HEK293 (cell line): ENCODE measurements around the gene RPL3.

Experiments
- CTCF ChIA-PET: fragments of 350-600 bp; formaldehyde crosslinking; extraction: SDS; loops from one replicate; lab custom pipeline; 2021; ENCODE audit warnings: antibody characterized with exemption; lab: Yijun Ruan, JAX
- POLR2A ChIA-PET: fragments of 300-600 bp; formaldehyde crosslinking; extraction: SDS; loops from one replicate; lab custom pipeline; 2020; ENCODE audit warnings: antibody characterized with exemption, inconsistent platforms; lab: Yijun Ruan, JAX
- H3K27ac ChIP-seq: fragments of 200-500 bp; sonication (Bioruptor generic); 2 replicates; pipeline ENCODE4 v1.5.1; 2014; ENCODE audit warnings: low read depth, low read length, control low read depth, inconsistent platforms; ENCODE audit errors: extremely low read depth
- H3K36me3 ChIP-seq, 2 experiments: fragments of 200-500 bp in 1 of 2; sonication (Bioruptor generic) in 1 of 2; 1 replicate in 1 of 2; 2 replicates in 1 of 2; pipeline ENCODE4 v1.5.1; 2014 to 2017; ENCODE audit warnings: inconsistent platforms in 2 of 2, low read length in 2 of 2; ENCODE audit not compliant: control insufficient read depth in 2 of 2, insufficient read depth in 1 of 2
- H3K4me1 ChIP-seq: fragments of 200-500 bp; sonication (Bioruptor generic); 2 replicates; pipeline ENCODE4 v1.5.1; 2014; ENCODE audit warnings: mild to moderate bottlenecking, low read length, inconsistent platforms; ENCODE audit not compliant: control insufficient read depth, insufficient read depth
- H3K4me3 ChIP-seq: 2 replicates; pipeline ENCODE4 v1.5.1; 2011; ENCODE audit warnings: low read depth, mild to moderate bottlenecking, control low read depth, low read length, moderate library complexity
- H3K9me3 ChIP-seq: fragments of 200-500 bp; sonication (Bioruptor generic); 2 replicates; pipeline ENCODE4 v1.5.1; 2014; ENCODE audit warnings: low read depth, low read length, inconsistent platforms; ENCODE audit not compliant: control insufficient read depth, insufficient read depth
- FEZF1 ChIP-seq: fragments of 450-650 bp; formaldehyde crosslinking; IDR thresholded peaks from 2 replicates; pipeline ENCODE4 v1.5.1; 2016; ENCODE audit warnings: missing biosample characterization, missing genetic modification characterization
- GLI2 ChIP-seq: fragments of 450-650 bp; formaldehyde crosslinking; IDR thresholded peaks from 2 replicates; pipeline ENCODE4; 2017; ENCODE audit warnings: missing biosample characterization, missing genetic modification characterization, low read depth, borderline replicate concordance
- GLIS1 ChIP-seq: fragments of 450-650 bp; formaldehyde crosslinking; IDR thresholded peaks from 2 replicates; pipeline ENCODE4 v1.5.1; 2016; ENCODE audit warnings: missing biosample characterization, missing genetic modification characterization
- KLF16 ChIP-seq: fragments of 450-650 bp; formaldehyde crosslinking; IDR thresholded peaks from 2 replicates; pipeline ENCODE4 v1.5.1; 2017; ENCODE audit warnings: missing biosample characterization, missing genetic modification characterization
- MYNN ChIP-seq: fragments of 450-650 bp; formaldehyde crosslinking; IDR thresholded peaks from 2 replicates; pipeline ENCODE4 v1.5.1; 2016; ENCODE audit warnings: missing biosample characterization, missing genetic modification characterization, borderline replicate concordance
- TRIM28 ChIP-seq: IDR thresholded peaks from 2 replicates; pipeline ENCODE4 v1.6.1; 2011; ENCODE audit warnings: low read length, control low read depth, borderline replicate concordance
- ZBTB20 ChIP-seq: fragments of 450-650 bp; formaldehyde crosslinking; IDR thresholded peaks from 2 replicates; pipeline ENCODE4 v1.5.1; 2016; ENCODE audit warnings: missing biosample characterization, missing genetic modification characterization
- ZIC2 ChIP-seq: fragments of 450-650 bp; formaldehyde crosslinking; IDR thresholded peaks from 2 replicates; pipeline ENCODE4 v1.5.1; 2016; ENCODE audit warnings: missing biosample characterization, missing genetic modification characterization
- ZNF133 ChIP-seq: fragments of 450-650 bp; formaldehyde crosslinking; IDR thresholded peaks from 2 replicates; pipeline ENCODE4 v1.5.1; 2016; ENCODE audit warnings: missing biosample characterization, missing genetic modification characterization
- ZNF146 ChIP-seq: fragments of 450-650 bp; formaldehyde crosslinking; IDR thresholded peaks from 2 replicates; pipeline ENCODE4 v1.5.1; 2016; ENCODE audit warnings: missing biosample characterization, missing genetic modification characterization
- ZNF155 ChIP-seq: fragments of 450-650 bp; formaldehyde crosslinking; IDR thresholded peaks from 2 replicates; pipeline ENCODE4 v1.5.1; 2016; ENCODE audit warnings: missing biosample characterization, missing genetic modification characterization
- ZNF266 ChIP-seq: fragments of 450-650 bp; formaldehyde crosslinking; IDR thresholded peaks from 2 replicates; pipeline ENCODE4 v1.5.1; 2016; ENCODE audit warnings: missing biosample characterization, missing genetic modification characterization, low read depth
- ZNF416 ChIP-seq: fragments of 450-650 bp; formaldehyde crosslinking; IDR thresholded peaks from 2 replicates; pipeline ENCODE4 v1.5.1; 2016; ENCODE audit warnings: missing biosample characterization, missing genetic modification characterization
- ZNF510 ChIP-seq: fragments of 450-650 bp; formaldehyde crosslinking; IDR thresholded peaks from 2 replicates; pipeline ENCODE4 v1.5.1; 2018; ENCODE audit warnings: mild to moderate bottlenecking, missing genetic modification characterization, missing biosample characterization; ENCODE audit not compliant: insufficient replicate concordance
- ZNF521 ChIP-seq: fragments of 450-650 bp; formaldehyde crosslinking; IDR thresholded peaks from 2 replicates; pipeline ENCODE4 v1.5.1; 2017; ENCODE audit warnings: missing biosample characterization, mild to moderate bottlenecking, missing genetic modification characterization
- ZNF621 ChIP-seq: fragments of 450-650 bp; formaldehyde crosslinking; IDR thresholded peaks from 2 replicates; pipeline ENCODE4 v1.5.1; 2017; ENCODE audit warnings: missing biosample characterization, missing genetic modification characterization
- ZNF658 ChIP-seq: fragments of 450-650 bp; formaldehyde crosslinking; IDR thresholded peaks from 2 replicates; pipeline ENCODE4; 2016; ENCODE audit warnings: missing biosample characterization, missing genetic modification characterization
- ZNF677 ChIP-seq: fragments of 450-650 bp; IDR thresholded peaks from 2 replicates; pipeline ENCODE4 v1.5.0; 2018; ENCODE audit warnings: missing biosample characterization, mild to moderate bottlenecking, missing genetic modification characterization, moderate library complexity
- ZNF707 ChIP-seq: fragments of 450-650 bp; formaldehyde crosslinking; IDR thresholded peaks from 2 replicates; pipeline ENCODE4 v1.5.1; 2016; ENCODE audit warnings: missing biosample characterization, missing genetic modification characterization
- ZNF768 ChIP-seq: fragments of 450-650 bp; formaldehyde crosslinking; IDR thresholded peaks from 2 replicates; pipeline ENCODE4 v1.5.1; 2018; ENCODE audit warnings: missing biosample characterization, mild to moderate bottlenecking, missing genetic modification characterization
- ZNF777 ChIP-seq: fragments of 450-650 bp; formaldehyde crosslinking; IDR thresholded peaks from 2 replicates; pipeline ENCODE4 v1.5.1; 2017; ENCODE audit warnings: missing biosample characterization, missing genetic modification characterization, borderline replicate concordance
- TF ChIP-seq, protein P1 (sequence below): fragments of 450-650 bp; formaldehyde crosslinking; IDR thresholded peaks from 2 replicates; pipeline ENCODE4 v1.5.1; 2016; ENCODE audit warnings: missing biosample characterization, missing genetic modification characterization
- TF ChIP-seq, protein P2 (sequence below): fragments of 450-650 bp; formaldehyde crosslinking; IDR thresholded peaks from 2 replicates; pipeline ENCODE4 v1.5.1; 2016; ENCODE audit warnings: missing biosample characterization, missing genetic modification characterization

The RPL3 gene

GRCh38 chr22:39282645-39283321 lies 36.6 kb downstream of the RPL3 start:
- CTCF ChIA-PET: interaction anchor here (0.7 to 1.1 kb wide), 3 partner anchors 38 to 514 kb away, joined by 3 to 4 read pairs (median 3); partner anchors contain the start of gene PDGFB
- Histone ChIP-seq H3K9me3 (no peaks in the 10 kb centered on the region), H3K36me3 (no peaks in the 10 kb centered on the region), H3K4me3 (no peak overlapping the region), H3K27ac (no peak overlapping the region), H3K4me1 (no peaks in the 10 kb centered on the region; the same call in 1 of the 2 replicates)
- POLR2A ChIA-PET: interaction anchor here (1.1 to 1.5 kb wide), 2 partner anchors 36 to 38 kb away, joined by 4 read pairs; partner anchors contain the start of genes PDGFB and RPL3
- TF ChIP-seq ZNF521: no peak
- no peak for TF ChIP-seq ZNF768 (tag by site-specific recombination)
- no peak for TF ChIP-seq FEZF1 (tag by site-specific recombination)
- peak; percentile 21; the same call in 1 of the 2 replicates for TF ChIP-seq GLIS1
- TF ChIP-seq ZIC2 (tag by site-specific recombination): peak; percentile 34
- no peak for TF ChIP-seq ZNF707 (tag by site-specific recombination)
- no peak for TF ChIP-seq KLF16 (tag by site-specific recombination)

- Histone ChIP-seq H3K36me3 (no peaks in the 10 kb centered on the region), H3K9me3 (no peaks in the 10 kb centered on the region), H3K27ac (no peak overlapping the region), H3K4me3 (no peak overlapping the region), H3K4me1 (no peaks in the 10 kb centered on the region; the same call in 1 of the 2 replicates)
- TF ChIP-seq ZNF707 (tag by site-specific recombination) (no peak), ZNF777 (tag by site-specific recombination) (no peak), GLI2 (tag by site-specific recombination) (no peak), ZNF677 (tag by site-specific recombination) (no peak), ZNF621 (tag by site-specific recombination) (no peak), ZBTB20 (tag by site-specific recombination) (no peak), ZNF155 (tag by site-specific recombination) (no peak), ZNF266 (tag by site-specific recombination) (no peak), MYNN (no peak), ZNF133 (no peak), ZNF416 (no peak), ZNF510 (no peak), TRIM28 (no peak), ZNF146 (tag by site-specific recombination) (no peak), ZNF658 (tag by site-specific recombination) (no peak)
- TF ChIP-seq, protein P1, sequence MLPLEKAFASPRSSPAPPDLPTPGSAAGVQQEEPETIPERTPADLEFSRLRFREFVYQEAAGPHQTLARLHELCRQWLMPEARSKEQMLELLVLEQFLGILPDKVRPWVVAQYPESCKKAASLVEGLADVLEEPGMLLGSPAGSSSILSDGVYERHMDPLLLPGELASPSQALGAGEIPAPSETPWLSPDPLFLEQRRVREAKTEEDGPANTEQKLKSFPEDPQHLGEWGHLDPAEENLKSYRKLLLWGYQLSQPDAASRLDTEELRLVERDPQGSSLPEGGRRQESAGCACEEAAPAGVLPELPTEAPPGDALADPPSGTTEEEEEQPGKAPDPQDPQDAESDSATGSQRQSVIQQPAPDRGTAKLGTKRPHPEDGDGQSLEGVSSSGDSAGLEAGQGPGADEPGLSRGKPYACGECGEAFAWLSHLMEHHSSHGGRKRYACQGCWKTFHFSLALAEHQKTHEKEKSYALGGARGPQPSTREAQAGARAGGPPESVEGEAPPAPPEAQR (tag by site-specific recombination): no peak
- TF ChIP-seq, protein P2, sequence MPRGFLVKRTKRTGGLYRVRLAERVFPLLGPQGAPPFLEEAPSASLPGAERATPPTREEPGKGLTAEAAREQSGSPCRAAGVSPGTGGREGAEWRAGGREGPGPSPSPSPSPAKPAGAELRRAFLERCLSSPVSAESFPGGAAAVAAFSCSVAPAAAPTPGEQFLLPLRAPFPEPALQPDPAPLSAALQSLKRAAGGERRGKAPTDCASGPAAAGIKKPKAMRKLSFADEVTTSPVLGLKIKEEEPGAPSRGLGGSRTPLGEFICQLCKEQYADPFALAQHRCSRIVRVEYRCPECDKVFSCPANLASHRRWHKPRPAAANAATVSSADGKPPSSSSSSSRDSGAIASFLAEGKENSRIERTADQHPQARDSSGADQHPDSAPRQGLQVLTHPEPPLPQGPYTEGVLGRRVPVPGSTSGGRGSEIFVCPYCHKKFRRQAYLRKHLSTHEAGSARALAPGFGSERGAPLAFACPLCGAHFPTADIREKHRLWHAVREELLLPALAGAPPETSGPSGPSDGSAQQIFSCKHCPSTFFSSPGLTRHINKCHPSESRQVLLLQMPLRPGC (tag by site-specific recombination): no peak
- CTCF ChIA-PET: interaction anchor here (0.7 to 1.4 kb wide), 3 partner anchors 10 to 511 kb away, joined by 3 read pairs; no protein-coding TSS in a partner anchor
- POLR2A ChIA-PET: no interaction called here
These were observed 38.3 kb downstream of the RPL3 start for GRCh38 chr22:39281126-39281525.
